Measurements from ENCODE around the gene EXOC3L1.

The EXOC3L1 gene

DNA sequence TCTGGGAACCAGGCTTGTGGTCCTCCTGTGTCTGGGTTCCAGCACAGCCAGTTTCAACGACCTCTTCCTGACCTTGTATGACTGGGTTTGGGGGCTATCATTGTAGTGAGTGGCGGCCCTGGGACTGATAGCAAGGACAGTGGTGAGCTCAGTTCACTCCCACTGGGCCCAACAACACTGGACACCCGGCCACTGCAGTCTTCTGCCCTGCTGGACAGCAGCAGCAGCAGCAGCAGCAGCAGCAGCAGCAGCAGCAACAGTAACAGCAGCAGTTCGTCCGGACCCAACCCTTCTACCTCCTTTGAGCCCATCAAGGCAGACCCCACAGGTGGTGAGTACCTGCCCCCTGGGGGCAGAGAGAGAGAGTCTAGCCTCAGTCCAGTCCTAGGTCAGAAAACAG is 5.7 kb upstream of the EXOC3L1 start:
- H3K4me3 ChIP-seq (ENCODE audit: low read depth, low read length) = no peak overlapping the region
- peaks cover 13% of the 10 kb centered on the region; the same call in 1 of the 2 replicates for H3K4me1 ChIP-seq (ENCODE audit: control insufficient read depth, insufficient read depth, low read length)
- no peak overlapping the region for H3K27ac ChIP-seq (ENCODE audit: low read depth, low read length)
- peaks cover 52% of the 10 kb centered on the region for H3K36me3 ChIP-seq (ENCODE audit: control insufficient read depth, insufficient read depth, low read length)
- H3K27me3 ChIP-seq (ENCODE audit: control insufficient read depth, insufficient read depth, low read length) = no peaks in the 10 kb centered on the region
- H3K9me3 ChIP-seq (ENCODE audit: control insufficient read depth, insufficient read depth, low read length) = no peaks in the 10 kb centered on the region
- H3K9ac ChIP-seq (ENCODE audit: low read depth, low read length) = no peak overlapping the region

DNA sequence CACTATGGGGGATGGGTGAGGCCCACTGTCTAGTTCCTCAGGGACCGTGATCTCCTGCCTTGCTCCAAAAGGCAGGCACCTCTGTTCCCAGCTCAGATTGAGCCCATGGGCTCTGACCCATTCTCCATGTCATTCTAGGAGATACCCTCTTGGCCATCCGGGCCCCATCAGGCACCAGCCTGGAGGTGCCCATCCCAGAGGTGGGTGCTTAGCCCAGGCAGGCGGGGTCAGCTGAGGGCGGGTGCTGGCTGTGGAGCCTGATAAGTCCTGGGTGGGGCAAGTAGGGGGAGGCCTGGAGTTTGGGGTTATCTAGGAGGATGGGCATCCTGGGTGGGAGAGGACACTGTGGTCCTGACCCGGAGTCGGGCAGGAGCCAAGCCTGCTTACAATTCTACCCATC is 4.3 kb upstream of the EXOC3L1 start:
- Histone ChIP-seq H3K9ac (ENCODE audit: low read depth, low read length) (no peak overlapping the region), H3K4me3 (ENCODE audit: low read depth, low read length) (no peak overlapping the region), H3K27me3 (ENCODE audit: control insufficient read depth, insufficient read depth, low read length) (no peaks in the 10 kb centered on the region), H3K9me3 (ENCODE audit: control insufficient read depth, insufficient read depth, low read length) (no peaks in the 10 kb centered on the region), H3K4me1 (ENCODE audit: control insufficient read depth, insufficient read depth, low read length) (peaks cover 13% of the 10 kb centered on the region; the same call in 1 of the 2 replicates), H3K36me3 (ENCODE audit: control insufficient read depth, insufficient read depth, low read length) (peaks cover 52% of the 10 kb centered on the region), H3K27ac (ENCODE audit: low read depth, low read length) (no peak overlapping the region)

- Histone ChIP-seq H3K27ac (ENCODE audit: low read depth, low read length) (no peak overlapping the region), H3K4me1 (ENCODE audit: control insufficient read depth, insufficient read depth, low read length) (peaks cover 10% of the 10 kb centered on the region; the same call in 1 of the 2 replicates), H3K9me3 (ENCODE audit: control insufficient read depth, insufficient read depth, low read length) (no peaks in the 10 kb centered on the region), H3K4me3 (ENCODE audit: low read depth, low read length) (peak overlapping the region; percentile 95; the same call in 1 of the 2 replicates), H3K9ac (ENCODE audit: low read depth, low read length) (no peak overlapping the region), H3K36me3 (ENCODE audit: control insufficient read depth, insufficient read depth, low read length) (peaks cover 52% of the 10 kb centered on the region), H3K27me3 (ENCODE audit: control insufficient read depth, insufficient read depth, low read length) (no peaks in the 10 kb centered on the region)
Observed at GRCh38 chr16:67193536-67193935, 3.6 kb upstream of the EXOC3L1 start.

- Histone ChIP-seq H3K27ac (ENCODE audit: low read depth, low read length) (peak overlapping the region; percentile 44), H3K9ac (ENCODE audit: low read depth, low read length) (peak overlapping the region; percentile 82), H3K9me3 (ENCODE audit: control insufficient read depth, insufficient read depth, low read length) (no peaks in the 10 kb centered on the region), H3K4me3 (ENCODE audit: low read depth, low read length) (peak overlapping the region; percentile 95), H3K4me1 (ENCODE audit: control insufficient read depth, insufficient read depth, low read length) (0 out of 2 replicates have a peak, but pooled peaks cover 7% of the 10 kb centered on the region), H3K36me3 (ENCODE audit: control insufficient read depth, insufficient read depth, low read length) (peaks cover 49% of the 10 kb centered on the region), H3K27me3 (ENCODE audit: control insufficient read depth, insufficient read depth, low read length) (no peaks in the 10 kb centered on the region)
Observed at GRCh38 chr16:67192781-67193361, 2.9 kb upstream of the EXOC3L1 start.

DNA sequence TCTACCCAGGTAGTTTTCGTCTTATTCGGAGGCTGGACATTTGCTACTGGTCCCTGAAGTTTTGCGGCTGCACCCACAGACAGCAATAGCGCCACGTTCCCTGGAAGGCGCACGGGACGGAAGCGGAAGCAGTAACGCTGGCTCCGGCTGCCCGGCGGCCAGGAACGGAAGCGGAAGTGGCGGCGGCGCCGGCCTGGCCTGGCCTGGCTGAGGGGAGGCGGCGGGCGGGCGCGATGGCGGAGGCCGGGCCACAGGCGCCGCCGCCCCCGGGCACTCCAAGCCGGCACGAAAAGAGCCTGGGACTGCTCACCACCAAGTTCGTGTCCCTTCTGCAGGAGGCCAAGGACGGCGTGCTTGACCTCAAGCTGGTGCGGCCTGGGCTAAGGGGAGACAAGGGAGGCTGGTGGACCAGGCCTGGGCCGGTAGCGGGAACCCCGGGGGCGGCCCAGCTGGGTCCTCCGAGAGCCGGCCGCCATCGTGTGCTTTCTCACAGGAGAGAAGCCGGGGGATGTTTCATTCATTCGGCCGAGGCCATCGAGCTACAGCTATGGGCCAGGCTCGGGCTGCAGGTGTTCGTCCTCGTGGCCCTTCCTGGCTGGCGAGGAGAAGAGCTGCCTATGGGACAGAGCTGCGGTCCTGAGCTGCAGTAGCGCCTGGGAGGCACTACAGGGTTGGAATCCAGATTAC is 2.2 kb upstream of the EXOC3L1 start, which contains the start of gene E2F4:
E2F4 (plus strand) TSS at position 161 of the 687 bp plus-strand sequence; CDS start at position 234, 73 bp downstream.
- Histone ChIP-seq H3K9me3 (ENCODE audit: control insufficient read depth, insufficient read depth, low read length) (no peaks in the 10 kb centered on the region), H3K4me3 (ENCODE audit: low read depth, low read length) (peak within 1 kb of the TSS; percentile 95), H3K4me1 (ENCODE audit: control insufficient read depth, insufficient read depth, low read length) (0 out of 2 replicates have a peak, but pooled peaks cover 7% of the 10 kb centered on the region), H3K36me3 (ENCODE audit: control insufficient read depth, insufficient read depth, low read length) (peaks cover 42% of the 10 kb centered on the region), H3K27me3 (ENCODE audit: control insufficient read depth, insufficient read depth, low read length) (no peaks in the 10 kb centered on the region), H3K9ac (ENCODE audit: low read depth, low read length) (peak within 1 kb of the TSS; percentile 82), H3K27ac (ENCODE audit: low read depth, low read length) (peak within 1 kb of the TSS; percentile 44)

GRCh38 chr16:67191411-67191994 is 1.6 kb upstream of the EXOC3L1 start:
- H3K27ac ChIP-seq (ENCODE audit: low read depth, low read length) = no peak overlapping the region
- H3K27me3 ChIP-seq (ENCODE audit: control insufficient read depth, insufficient read depth, low read length) = peaks cover 4% of the 10 kb centered on the region; the same call in 1 of the 2 replicates
- H3K4me3 ChIP-seq (ENCODE audit: low read depth, low read length) = peak overlapping the region; percentile 95; the same call in 1 of the 2 replicates
- H3K4me1 ChIP-seq (ENCODE audit: control insufficient read depth, insufficient read depth, low read length) = 0 out of 2 replicates have a peak, but pooled peaks cover 7% of the 10 kb centered on the region
- no peaks in the 10 kb centered on the region for H3K9me3 ChIP-seq (ENCODE audit: control insufficient read depth, insufficient read depth, low read length)
- H3K36me3 ChIP-seq (ENCODE audit: control insufficient read depth, insufficient read depth, low read length) = peaks cover 35% of the 10 kb centered on the region
- H3K9ac ChIP-seq (ENCODE audit: low read depth, low read length) = no peak overlapping the region

GRCh38 chr16:67190448-67191399 is 788 bp upstream of the EXOC3L1 start:
- 0 out of 2 replicates have a peak, but pooled peaks cover 7% of the 10 kb centered on the region for H3K4me1 ChIP-seq (ENCODE audit: control insufficient read depth, insufficient read depth, low read length)

GRCh38 chr16:67188798-67189197 is 1.1 kb downstream of the EXOC3L1 start:
- H3K4me3 ChIP-seq (ENCODE audit: low read depth, low read length) = no peak overlapping the region
- H3K9me3 ChIP-seq (ENCODE audit: control insufficient read depth, insufficient read depth, low read length) = no peaks in the 10 kb centered on the region
- H3K27ac ChIP-seq (ENCODE audit: low read depth, low read length) = no peak overlapping the region
- H3K27me3 ChIP-seq (ENCODE audit: control insufficient read depth, insufficient read depth, low read length) = peaks cover 28% of the 10 kb centered on the region
- 0 out of 2 replicates have a peak, but pooled peaks cover 11% of the 10 kb centered on the region for H3K4me1 ChIP-seq (ENCODE audit: control insufficient read depth, insufficient read depth, low read length)
- peaks cover 8% of the 10 kb centered on the region; the same call in 1 of the 2 replicates for H3K36me3 ChIP-seq (ENCODE audit: control insufficient read depth, insufficient read depth, low read length)
- H3K9ac ChIP-seq (ENCODE audit: low read depth, low read length) = no peak overlapping the region

More at GRCh38 chr16:67190448-67191399, 788 bp upstream of the EXOC3L1 start:
- no peaks in the 10 kb centered on the region for H3K9me3 ChIP-seq (ENCODE audit: control insufficient read depth, insufficient read depth, low read length)
- peaks cover 12% of the 10 kb centered on the region for H3K27me3 ChIP-seq (ENCODE audit: control insufficient read depth, insufficient read depth, low read length)
- H3K27ac ChIP-seq (ENCODE audit: low read depth, low read length) = no peak overlapping the region
- no peak overlapping the region for H3K9ac ChIP-seq (ENCODE audit: low read depth, low read length)
- peaks cover 28% of the 10 kb centered on the region for H3K36me3 ChIP-seq (ENCODE audit: control insufficient read depth, insufficient read depth, low read length)
- no peak overlapping the region for H3K4me3 ChIP-seq (ENCODE audit: low read depth, low read length)

- Histone ChIP-seq H3K27me3 (ENCODE audit: control insufficient read depth, insufficient read depth, low read length) (peaks cover 28% of the 10 kb centered on the region), H3K9ac (ENCODE audit: low read depth, low read length) (no peak overlapping the region), H3K9me3 (ENCODE audit: control insufficient read depth, insufficient read depth, low read length) (no peaks in the 10 kb centered on the region), H3K4me3 (ENCODE audit: low read depth, low read length) (no peak overlapping the region), H3K36me3 (ENCODE audit: control insufficient read depth, insufficient read depth, low read length) (peaks cover 4% of the 10 kb centered on the region; the same call in 1 of the 2 replicates), H3K4me1 (ENCODE audit: control insufficient read depth, insufficient read depth, low read length) (0 out of 2 replicates have a peak, but pooled peaks cover 11% of the 10 kb centered on the region), H3K27ac (ENCODE audit: low read depth, low read length) (no peak overlapping the region)
Observed at GRCh38 chr16:67188323-67188722, 1.6 kb downstream of the EXOC3L1 start.

- Histone ChIP-seq H3K9ac (ENCODE audit: low read depth, low read length) (no peak overlapping the region), H3K4me1 (ENCODE audit: control insufficient read depth, insufficient read depth, low read length) (0 out of 2 replicates have a peak, but pooled peaks cover 4% of the 10 kb centered on the region), H3K27me3 (ENCODE audit: control insufficient read depth, insufficient read depth, low read length) (peaks cover 28% of the 10 kb centered on the region), H3K27ac (ENCODE audit: low read depth, low read length) (no peak overlapping the region), H3K4me3 (ENCODE audit: low read depth, low read length) (no peak overlapping the region), H3K36me3 (ENCODE audit: control insufficient read depth, insufficient read depth, low read length) (no peaks in the 10 kb centered on the region), H3K9me3 (ENCODE audit: control insufficient read depth, insufficient read depth, low read length) (no peaks in the 10 kb centered on the region)
Observed at GRCh38 chr16:67187175-67187890, 2.6 kb downstream of the EXOC3L1 start.
